Smooth muscle cell of the brain vasculature (primary cell): ENCODE results near the gene HERPUD1.
"Not testable (repeated sequence)": the region's sequence is repeated elsewhere in the genome, so short reads cannot be mapped to it uniquely, and the experiment has no call there.

ENCODE experiments used
- DNase-seq: peaks from one replicate; pipeline ENCODE4 v3.0.0-alpha.2; 2012; ENCODE audit warnings: low read depth, low spot score

The HERPUD1 gene

GRCh38 chr16:56960681-56961281, 28.8 kb downstream of the HERPUD1 start:
- DNase-seq: no peak

DNA sequence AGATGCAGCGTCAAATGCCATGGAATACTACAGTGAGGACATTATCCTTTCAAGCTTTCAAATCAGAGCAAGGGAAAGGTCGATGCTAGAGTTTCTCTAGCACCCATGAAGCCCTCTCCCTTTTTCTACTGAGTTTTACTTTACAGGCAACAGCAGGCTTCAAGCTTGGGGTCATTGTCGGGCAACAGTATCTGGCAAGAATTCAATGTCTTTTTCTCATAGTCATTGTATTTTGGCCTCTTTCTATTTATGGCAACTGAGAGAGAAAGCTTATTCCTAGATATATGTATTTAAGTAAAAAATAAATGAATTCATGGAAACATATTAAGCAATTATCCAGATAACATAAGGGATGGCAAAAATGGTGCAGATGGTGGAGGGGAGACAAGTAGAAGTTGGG, 29.4 kb downstream of the HERPUD1 start:
- no peak for DNase-seq

- no peak for DNase-seq
Observed at GRCh38 chr16:56961851-56962281, 29.9 kb downstream of the HERPUD1 start, which contains the start of gene CETP. Gene CETP (plus strand): TSS chr16:56961950. CDS start chr16:56961980, 30 bp downstream.

- no peak for DNase-seq
Observed at GRCh38 chr16:56964243-56965148, 32.6 kb downstream of the HERPUD1 start.

- no peak for DNase-seq
Observed at GRCh38 chr16:56965149-56966092, 33.5 kb downstream of the HERPUD1 start.

- no peak for DNase-seq
Observed at GRCh38 chr16:56966093-56966475, 34.1 kb downstream of the HERPUD1 start.

- no peak for DNase-seq
Observed at GRCh38 chr16:56967733-56968132, 35.8 kb downstream of the HERPUD1 start.

- DNase-seq: no peak
Observed at GRCh38 chr16:56969769-56970168, 37.8 kb downstream of the HERPUD1 start.

- DNase-seq: no peak
Observed at GRCh38 chr16:56970934-56971767, 39.2 kb downstream of the HERPUD1 start.

- DNase-seq: no peak
Observed at GRCh38 chr16:56971768-56972043, 39.8 kb downstream of the HERPUD1 start.

DNA sequence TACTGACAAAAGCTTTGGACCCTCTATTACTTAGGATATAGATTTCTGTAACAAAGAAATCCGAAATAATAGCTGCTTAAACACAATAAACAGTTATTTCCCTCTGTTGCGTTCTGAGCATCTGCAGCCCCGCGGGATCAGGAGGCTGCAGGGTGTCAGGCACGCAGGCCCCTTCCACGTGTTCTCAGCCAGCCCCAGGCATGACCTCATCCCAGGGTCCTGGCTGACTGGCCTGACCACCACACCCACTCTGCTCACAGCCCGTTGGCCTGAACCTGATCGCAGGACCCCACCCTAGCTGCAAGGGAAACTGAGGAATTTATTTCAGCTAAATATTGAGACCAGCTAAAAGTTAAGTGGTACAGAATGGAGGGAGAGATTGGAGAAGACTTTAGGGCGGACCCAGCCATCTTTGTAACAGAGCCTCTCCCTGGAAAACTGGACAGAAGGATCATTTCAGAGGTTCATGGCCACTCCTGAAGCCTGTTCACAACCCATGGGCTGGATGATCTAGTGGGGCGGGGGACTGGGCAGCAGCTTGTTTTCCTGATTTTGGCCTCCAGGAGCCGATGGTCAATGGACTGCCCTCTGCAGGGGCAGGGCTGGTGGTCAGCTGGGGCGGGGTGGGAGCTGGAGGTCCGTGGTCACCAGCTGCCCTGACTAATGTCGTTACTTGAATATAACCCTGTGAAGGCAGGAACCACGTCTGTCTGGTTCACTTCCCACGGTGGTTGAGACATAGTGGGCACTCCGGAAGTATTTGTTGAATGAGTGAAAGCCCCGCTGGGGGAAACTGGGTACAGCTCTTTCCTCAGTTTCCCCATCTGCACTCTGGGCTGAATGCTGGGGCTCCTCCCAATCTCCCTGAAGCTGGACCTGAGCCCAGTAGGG, 40.7 kb downstream of the HERPUD1 start:
- no peak for DNase-seq

- no peak for DNase-seq
Observed at GRCh38 chr16:56973294-56973689, 41.4 kb downstream of the HERPUD1 start.

GRCh38 chr16:56973899-56974298, 42.0 kb downstream of the HERPUD1 start:
- DNase-seq: not testable (repeated sequence)

- DNase-seq: no peak
Observed at GRCh38 chr16:56974549-56975300, 42.8 kb downstream of the HERPUD1 start.

DNA sequence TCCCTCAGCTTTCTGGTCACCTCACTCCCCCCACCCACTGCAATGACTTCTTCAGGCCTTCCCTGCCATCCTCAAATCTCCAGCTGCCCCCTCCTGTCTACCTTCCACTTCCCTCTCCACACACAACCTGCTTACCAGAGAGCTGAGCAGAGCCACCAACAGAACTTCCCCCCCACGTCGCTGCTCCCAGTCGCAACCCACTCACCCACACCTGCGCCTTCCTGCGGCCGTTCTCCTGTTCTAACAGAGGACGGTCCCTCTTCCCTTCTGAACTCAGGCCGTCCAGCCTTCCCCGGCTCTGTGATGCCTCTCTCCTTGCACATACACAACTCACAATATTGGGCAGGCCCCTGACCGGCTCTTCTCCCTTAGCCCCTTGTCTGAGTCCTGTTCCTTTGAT, 43.8 kb downstream of the HERPUD1 start:
- DNase-seq: no peak

DNA sequence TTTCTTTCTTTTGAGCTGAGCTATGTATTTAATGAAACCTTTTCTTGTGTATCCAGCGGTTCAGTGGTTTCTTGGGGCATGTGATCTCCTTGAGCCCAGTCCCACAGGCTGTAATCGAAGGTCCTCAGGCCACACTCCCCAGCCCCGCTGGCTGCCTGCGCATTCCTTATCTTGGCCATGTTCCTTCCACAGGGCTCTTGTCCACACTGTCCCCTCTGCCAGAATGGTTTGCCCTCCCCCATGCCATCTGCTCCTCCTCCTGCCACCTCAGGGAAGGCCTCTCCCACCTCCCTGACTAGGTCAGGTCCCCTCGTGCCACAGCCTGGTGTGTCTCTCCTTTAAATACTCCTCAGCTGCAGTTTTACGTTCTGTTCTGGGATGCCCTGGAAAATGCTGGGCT, 45.3 kb downstream of the HERPUD1 start:
- no peak for DNase-seq

GRCh38 chr16:56977823-56978430, 46.0 kb downstream of the HERPUD1 start:
- no peak for DNase-seq

DNA sequence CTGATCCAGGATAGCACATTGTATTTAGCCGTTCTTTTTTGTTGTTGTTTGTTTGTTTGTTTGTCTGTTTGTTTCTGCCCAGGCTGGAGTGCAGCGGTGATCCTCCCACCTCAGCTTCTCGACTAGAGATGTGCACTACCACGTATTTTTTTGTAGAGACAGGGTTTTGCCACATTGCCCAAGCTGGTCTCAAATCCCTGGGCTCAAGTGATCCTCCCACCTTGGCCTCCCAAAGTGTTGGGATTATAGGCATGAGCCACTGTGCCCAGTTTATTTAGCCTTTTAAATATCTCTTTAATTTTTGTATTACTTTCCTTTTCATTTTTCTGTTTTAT, 48.2 kb downstream of the HERPUD1 start:
- DNase-seq: no peak
